Measurements from ENCODE around the gene RNF167.
A peak's percentile ranks its signal among the peaks of the same experiment; 100 is the strongest.
"Not testable (repeated sequence)": the region's sequence is repeated elsewhere in the genome, so short reads cannot be mapped to it uniquely, and the experiment has no call there.

Gene RNF167

GRCh38 chr17:4903051-4903818, 36.8 kb upstream of the RNF167 start, which contains the start of gene CHRNE:
TSS of gene CHRNE (minus strand) at chr17:4903098. CDS start at chr17:4903063, 35 bp downstream.
- peak; percentile 71 to 73 for DNase-seq

GRCh38 chr17:4906642-4907041, 33.4 kb upstream of the RNF167 start:
- DNase-seq, result not testable (repeated sequence)

- DNase-seq, result no peak
Measured at GRCh38 chr17:4908301-4908700, 31.8 kb upstream of the RNF167 start.

GRCh38 chr17:4908711-4909496, 31.2 kb upstream of the RNF167 start:
- DNase-seq, result peak; percentile 69 to 70

- no peak for DNase-seq
Measured at GRCh38 chr17:4913994-4914393, 26.1 kb upstream of the RNF167 start.

GRCh38 chr17:4914551-4914950, 25.5 kb upstream of the RNF167 start:
- not testable (repeated sequence) for DNase-seq

- no peak for DNase-seq
Measured at GRCh38 chr17:4919511-4920047, 20.5 kb upstream of the RNF167 start.

- no peak for DNase-seq
Measured at GRCh38 chr17:4920351-4921048, 19.6 kb upstream of the RNF167 start.

- no peak for DNase-seq
Measured at GRCh38 chr17:4921320-4921719, 18.7 kb upstream of the RNF167 start.

- DNase-seq, result not testable (repeated sequence)
Measured at GRCh38 chr17:4926577-4927335, 13.3 kb upstream of the RNF167 start.

- DNase-seq, result no peak
Measured at GRCh38 chr17:4928881-4929280, 11.2 kb upstream of the RNF167 start.

GRCh38 chr17:4931963-4932362, 8.1 kb upstream of the RNF167 start, which contains the start of gene GP1BA:
TSS of gene GP1BA (plus strand) at chr17:4932277. CDS start at chr17:4932605, 328 bp downstream.
- DNase-seq, result no peak

GRCh38 chr17:4932756-4933155, 7.3 kb upstream of the RNF167 start:
- no peak for DNase-seq

- DNase-seq, result no peak
Measured at GRCh38 chr17:4933646-4934045, 6.4 kb upstream of the RNF167 start.

- DNase-seq, result no peak
Measured at GRCh38 chr17:4934173-4934979, 5.7 kb upstream of the RNF167 start.

- DNase-seq, result no peak
Measured at GRCh38 chr17:4935650-4936049, 4.4 kb upstream of the RNF167 start.

GRCh38 chr17:4936436-4936835, 3.6 kb upstream of the RNF167 start:
- no peak for DNase-seq

- DNase-seq, result no peak
Measured at GRCh38 chr17:4937553-4937952, 2.5 kb upstream of the RNF167 start.

- DNase-seq, result no peak
Measured at GRCh38 chr17:4938069-4938491, 2.0 kb upstream of the RNF167 start.

GRCh38 chr17:4938688-4939545, 1.2 kb upstream of the RNF167 start:
- DNase-seq, result no peak

- no peak for DNase-seq
Measured at GRCh38 chr17:4939546-4939795, 597 bp upstream of the RNF167 start.
